Measurements from ENCODE around the gene AGPAT1.

Gene AGPAT1, protein sequence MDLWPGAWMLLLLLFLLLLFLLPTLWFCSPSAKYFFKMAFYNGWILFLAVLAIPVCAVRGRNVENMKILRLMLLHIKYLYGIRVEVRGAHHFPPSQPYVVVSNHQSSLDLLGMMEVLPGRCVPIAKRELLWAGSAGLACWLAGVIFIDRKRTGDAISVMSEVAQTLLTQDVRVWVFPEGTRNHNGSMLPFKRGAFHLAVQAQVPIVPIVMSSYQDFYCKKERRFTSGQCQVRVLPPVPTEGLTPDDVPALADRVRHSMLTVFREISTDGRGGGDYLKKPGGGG

DNA sequence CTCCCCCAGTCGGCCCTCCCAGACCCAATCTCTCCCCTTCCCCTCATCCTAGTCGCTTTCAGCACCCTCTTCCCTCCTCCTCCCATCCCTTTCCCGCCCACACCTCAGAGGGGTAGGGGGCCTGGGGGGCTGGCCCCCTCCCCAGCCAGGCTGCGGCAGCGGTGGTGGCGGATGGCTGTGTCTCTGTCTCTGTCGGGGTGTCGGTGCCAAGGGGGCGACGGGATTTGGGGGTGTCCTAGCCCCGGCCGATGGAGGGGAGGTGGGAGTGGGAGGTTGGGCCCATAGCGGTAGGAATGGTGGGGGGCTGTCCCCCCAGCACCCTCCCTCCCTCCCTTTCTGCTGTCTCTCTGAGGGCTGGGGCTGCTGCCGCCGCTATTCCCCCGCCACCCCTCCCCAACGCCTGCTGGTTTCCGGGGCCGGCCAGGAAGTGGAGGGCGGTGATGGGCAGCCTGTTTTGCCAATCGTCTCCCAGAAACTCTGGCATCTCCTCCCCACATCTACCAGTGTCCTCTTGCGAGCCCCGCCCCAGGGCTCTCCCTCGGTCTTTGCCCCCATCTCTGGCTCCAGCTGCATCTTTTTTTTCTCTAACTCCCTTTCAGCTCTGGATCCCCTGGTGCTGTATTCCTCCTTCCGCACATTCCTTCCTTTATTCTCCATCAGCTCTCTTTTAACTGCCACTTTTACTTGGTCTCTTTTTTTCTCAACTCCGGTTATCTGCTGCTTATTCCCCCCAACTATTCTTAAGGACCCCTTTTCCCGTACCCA, at the start of gene AGPAT1:
AGPAT1 (minus strand) TSS at position 374 of the 765 bp plus-strand sequence. CDS start 4,588 bp downstream, outside the sequence.
- peak within 1 kb of the TSS; percentile 95 for H3K4me3 ChIP-seq (ENCODE audit: low read depth, low read length)
- H3K27me3 ChIP-seq (replicated peaks): no peaks in the 10 kb centered on the region
- DNase-seq: peak; percentile 99
- peaks cover 7% of the 10 kb centered on the region for H3K36me3 ChIP-seq (replicated peaks)
- H3K27ac ChIP-seq: peak within 1 kb of the TSS; percentile 88
- in situ Hi-C loops (cut with HindIII; ENCODE audit: low pct_ligation_motif_present, low sequenced_read_pairs): no loop called here
- TF ChIP-seq, protein P1, sequence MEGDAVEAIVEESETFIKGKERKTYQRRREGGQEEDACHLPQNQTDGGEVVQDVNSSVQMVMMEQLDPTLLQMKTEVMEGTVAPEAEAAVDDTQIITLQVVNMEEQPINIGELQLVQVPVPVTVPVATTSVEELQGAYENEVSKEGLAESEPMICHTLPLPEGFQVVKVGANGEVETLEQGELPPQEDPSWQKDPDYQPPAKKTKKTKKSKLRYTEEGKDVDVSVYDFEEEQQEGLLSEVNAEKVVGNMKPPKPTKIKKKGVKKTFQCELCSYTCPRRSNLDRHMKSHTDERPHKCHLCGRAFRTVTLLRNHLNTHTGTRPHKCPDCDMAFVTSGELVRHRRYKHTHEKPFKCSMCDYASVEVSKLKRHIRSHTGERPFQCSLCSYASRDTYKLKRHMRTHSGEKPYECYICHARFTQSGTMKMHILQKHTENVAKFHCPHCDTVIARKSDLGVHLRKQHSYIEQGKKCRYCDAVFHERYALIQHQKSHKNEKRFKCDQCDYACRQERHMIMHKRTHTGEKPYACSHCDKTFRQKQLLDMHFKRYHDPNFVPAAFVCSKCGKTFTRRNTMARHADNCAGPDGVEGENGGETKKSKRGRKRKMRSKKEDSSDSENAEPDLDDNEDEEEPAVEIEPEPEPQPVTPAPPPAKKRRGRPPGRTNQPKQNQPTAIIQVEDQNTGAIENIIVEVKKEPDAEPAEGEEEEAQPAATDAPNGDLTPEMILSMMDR (IDR thresholded peaks at IDR 0.05; ENCODE audit: low read depth, low read length, missing control alignments): no peak

GRCh38 chr6:32224696-32225095, 48.8 kb upstream of the AGPAT1 start:
- DNase-seq: no peak
- Histone ChIP-seq H3K27me3 (replicated peaks) (no peaks in the 10 kb centered on the region), H3K27ac (no peak overlapping the region)

GRCh38 chr6:32223258-32224235, 47.7 kb upstream of the AGPAT1 start, which contains the start of gene NOTCH4:
Gene NOTCH4, minus strand, starts transcription at chr6:32224067. Its CDS starts 139 bp downstream, at chr6:32223928.
- no peaks in the 10 kb centered on the region for H3K36me3 ChIP-seq (replicated peaks)
- TF ChIP-seq, protein P1 (IDR thresholded peaks at IDR 0.05; ENCODE audit: low read depth, low read length, missing control alignments): no peak
- no peak within 1 kb of the TSS for H3K4me3 ChIP-seq (ENCODE audit: low read depth, low read length)
- no peaks in the 10 kb centered on the region for H3K27me3 ChIP-seq (replicated peaks)
- no peak within 1 kb of the TSS for H3K27ac ChIP-seq
- DNase-seq: no peak
- in situ Hi-C loops (cut with HindIII; ENCODE audit: low pct_ligation_motif_present, low sequenced_read_pairs): no loop called here

More at GRCh38 chr6:32224696-32225095, 48.8 kb upstream of the AGPAT1 start:
- no peak overlapping the region for H3K4me3 ChIP-seq (ENCODE audit: low read depth, low read length)
- TF ChIP-seq, protein P1 (IDR thresholded peaks at IDR 0.05; ENCODE audit: low read depth, low read length, missing control alignments): no peak
- in situ Hi-C loops (cut with HindIII; ENCODE audit: low pct_ligation_motif_present, low sequenced_read_pairs): no loop called here
- H3K36me3 ChIP-seq (replicated peaks): no peaks in the 10 kb centered on the region

DNA sequence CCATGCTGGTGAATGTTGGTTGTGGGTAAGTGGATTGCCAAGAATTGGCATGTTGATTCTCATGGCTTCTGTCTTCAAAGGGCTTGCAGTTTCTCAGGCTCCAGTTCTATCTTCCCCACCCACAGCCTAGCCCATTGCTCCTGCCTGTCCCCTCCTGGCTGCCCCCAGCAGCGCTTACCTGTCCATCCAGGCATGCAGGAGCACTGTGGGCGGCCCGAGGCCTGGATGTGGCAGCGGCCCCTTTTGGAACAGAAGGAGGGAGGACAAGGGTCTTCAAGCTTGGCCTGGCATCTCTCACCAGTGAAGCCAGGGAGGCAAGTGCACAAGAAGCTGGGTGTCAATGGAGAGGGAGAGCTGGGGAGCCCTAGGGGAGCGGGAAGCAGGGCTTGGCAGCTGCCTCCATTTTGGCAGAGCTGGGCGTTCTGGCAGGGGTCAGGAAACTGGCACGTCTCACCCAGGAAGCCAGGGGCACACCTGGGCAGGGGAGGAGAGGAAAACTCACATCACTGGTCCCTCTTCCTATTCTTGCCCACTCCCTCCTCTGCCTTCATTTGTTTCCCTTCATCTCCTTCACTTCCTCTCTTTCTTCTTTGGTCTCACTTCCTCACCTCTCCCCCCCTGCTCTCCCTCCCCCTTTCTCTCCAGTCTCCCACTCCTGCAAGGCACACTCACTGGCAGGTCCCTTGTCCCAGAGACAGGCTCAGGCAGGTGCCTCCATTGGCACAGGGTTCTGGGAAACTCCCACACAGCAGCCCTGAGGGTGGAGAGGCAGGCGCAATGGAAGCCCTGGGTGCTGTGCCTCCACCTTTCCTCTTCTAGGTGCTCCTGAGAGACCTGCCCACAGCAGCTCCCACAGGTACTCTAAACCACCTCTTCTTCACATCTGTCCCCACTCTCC, 46.7 kb upstream of the AGPAT1 start:
- Histone ChIP-seq H3K36me3 (replicated peaks) (no peaks in the 10 kb centered on the region), H3K27ac (no peak overlapping the region), H3K27me3 (replicated peaks) (no peaks in the 10 kb centered on the region), H3K4me3 (ENCODE audit: low read depth, low read length) (no peak overlapping the region)
- TF ChIP-seq, protein P1 (IDR thresholded peaks at IDR 0.05; ENCODE audit: low read depth, low read length, missing control alignments): no peak
- no peak for DNase-seq
- in situ Hi-C loops (cut with HindIII; ENCODE audit: low pct_ligation_motif_present, low sequenced_read_pairs): no loop called here

DNA sequence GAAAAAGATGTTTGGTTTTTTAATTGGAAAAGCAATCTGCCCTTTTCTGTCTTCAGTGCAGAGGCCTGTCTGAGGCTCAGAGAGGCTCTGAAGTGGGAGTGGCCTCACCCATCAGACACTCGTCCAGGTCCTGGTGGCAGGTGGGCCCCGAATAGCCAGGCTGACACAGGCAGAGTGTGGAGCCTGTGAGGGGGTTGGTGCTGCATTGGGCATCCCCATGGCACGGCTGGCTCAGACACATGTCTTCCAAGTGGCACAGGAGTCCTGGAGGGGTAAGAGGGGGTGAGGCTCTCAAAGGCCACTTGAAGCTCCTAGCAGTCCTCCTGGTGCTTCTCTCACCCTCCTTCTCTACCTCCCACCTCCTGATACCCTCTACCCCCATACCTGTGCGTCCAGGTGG, 44.1 kb upstream of the AGPAT1 start:
- no peak for DNase-seq
- no peak overlapping the region for H3K4me3 ChIP-seq (ENCODE audit: low read depth, low read length)
- no peaks in the 10 kb centered on the region for H3K36me3 ChIP-seq (replicated peaks)
- H3K27ac ChIP-seq: no peak overlapping the region
- TF ChIP-seq, protein P1 (IDR thresholded peaks at IDR 0.05; ENCODE audit: low read depth, low read length, missing control alignments): no peak
- in situ Hi-C loops (cut with HindIII; ENCODE audit: low pct_ligation_motif_present, low sequenced_read_pairs): no loop called here
- H3K27me3 ChIP-seq (replicated peaks): no peaks in the 10 kb centered on the region

Data from brain microvascular endothelial cell (primary cell).